Endometrium (tissue), 2 donors: ENCODE measurements around the gene DPPA3.
"Not testable (repeated sequence)": the region's sequence is repeated elsewhere in the genome, so short reads cannot be mapped to it uniquely, and the experiment has no call there.

Experiments used
- FAIRE-seq: peaks from 2 replicates; lab custom pipeline; 2012; peaks lifted over from hg19 to GRCh38; lab: Jason Lieb, UNC
- donor health status: control.
- donor health status: control.

The DPPA3 gene

GRCh38 chr12:7711133-7711532 is at the start of gene DPPA3:
TSS of gene DPPA3 (plus strand) at chr12:7711433. CDS start at chr12:7711571, 138 bp downstream.
- no peak for FAIRE-seq

GRCh38 chr12:7661741-7662140 is 49.5 kb upstream of the DPPA3 start:
- no peak for FAIRE-seq

- no peak for FAIRE-seq
Observed at GRCh38 chr12:7666595-7666994, 44.6 kb upstream of the DPPA3 start.

- FAIRE-seq = no peak
Observed at GRCh38 chr12:7667125-7667524, 44.1 kb upstream of the DPPA3 start.

- FAIRE-seq = no peak
Observed at GRCh38 chr12:7668171-7668570, 43.1 kb upstream of the DPPA3 start.

GRCh38 chr12:7675455-7675854 is 35.8 kb upstream of the DPPA3 start:
- not testable (repeated sequence) for FAIRE-seq

GRCh38 chr12:7677432-7677888 is 33.8 kb upstream of the DPPA3 start:
- FAIRE-seq = not testable (repeated sequence)

GRCh38 chr12:7678744-7679143 is 32.5 kb upstream of the DPPA3 start:
- no peak for FAIRE-seq

GRCh38 chr12:7679251-7680045 is 31.8 kb upstream of the DPPA3 start:
- no peak for FAIRE-seq

- FAIRE-seq = no peak
Observed at GRCh38 chr12:7681535-7681934, 29.7 kb upstream of the DPPA3 start.

- no peak for FAIRE-seq
Observed at GRCh38 chr12:7693793-7694192, 17.4 kb upstream of the DPPA3 start.

- FAIRE-seq = no peak
Observed at GRCh38 chr12:7694556-7695236, 16.5 kb upstream of the DPPA3 start.

- FAIRE-seq = no peak
Observed at GRCh38 chr12:7695237-7695560, 16.0 kb upstream of the DPPA3 start.

- no peak for FAIRE-seq
Observed at GRCh38 chr12:7695566-7696197, 15.6 kb upstream of the DPPA3 start, which contains the start of gene GDF3. TSS of gene GDF3 (minus strand) at chr12:7695775. CDS start at chr12:7695728, 47 bp downstream.

- FAIRE-seq = no peak
Observed at GRCh38 chr12:7705846-7706245, 5.4 kb upstream of the DPPA3 start.

GRCh38 chr12:7709969-7710675 is 1.1 kb upstream of the DPPA3 start:
- FAIRE-seq = no peak

- FAIRE-seq = no peak
Observed at GRCh38 chr12:7712841-7713442, 1.7 kb downstream of the DPPA3 start.

- no peak for FAIRE-seq
Observed at GRCh38 chr12:7716381-7716780, 5.1 kb downstream of the DPPA3 start.

GRCh38 chr12:7719946-7720730 is 8.9 kb downstream of the DPPA3 start:
- FAIRE-seq = no peak

- FAIRE-seq = no peak
Observed at GRCh38 chr12:7723926-7724325, 12.7 kb downstream of the DPPA3 start.

- no peak for FAIRE-seq
Observed at GRCh38 chr12:7729746-7730145, 18.5 kb downstream of the DPPA3 start.
